NCI-H1048 (cell line): Measurements from ENCODE around the gene FRMPD2.
A peak's percentile ranks its signal among the peaks of the same experiment; 100 is the strongest.

Source experiments
- DNase-seq: peaks from one replicate; lab custom pipeline; 2025; lab: John Stamatoyannopoulos, UW

Gene FRMPD2

GRCh38 chr10:48274636-48275035, at the start of gene FRMPD2:
Gene FRMPD2, minus strand, starts transcription at chr10:48274696. Its CDS starts 129 bp downstream, at chr10:48274567.
- DNase-seq: no peak

- no peak for DNase-seq
Observed at GRCh38 chr10:48322017-48322416, 47.5 kb upstream of the FRMPD2 start.

- DNase-seq: no peak
Observed at GRCh38 chr10:48317321-48317990, 43.0 kb upstream of the FRMPD2 start.

- DNase-seq: no peak
Observed at GRCh38 chr10:48316236-48316635, 41.7 kb upstream of the FRMPD2 start.

GRCh38 chr10:48314107-48314506, 39.6 kb upstream of the FRMPD2 start:
- no peak for DNase-seq

GRCh38 chr10:48309711-48310226, 35.3 kb upstream of the FRMPD2 start:
- DNase-seq: no peak

GRCh38 chr10:48307711-48308018, 33.2 kb upstream of the FRMPD2 start:
- no peak for DNase-seq

- peak; percentile 15 for DNase-seq
Observed at GRCh38 chr10:48306870-48307710, 32.6 kb upstream of the FRMPD2 start.

GRCh38 chr10:48306265-48306869, 31.9 kb upstream of the FRMPD2 start, which contains the start of gene MAPK8:
Gene MAPK8, plus strand, starts transcription at chr10:48306677. Its CDS starts 94,984 bp downstream, at chr10:48401661.
- DNase-seq: peak; percentile 66

GRCh38 chr10:48305905-48306264, 31.4 kb upstream of the FRMPD2 start:
- DNase-seq: no peak

- no peak for DNase-seq
Observed at GRCh38 chr10:48302515-48303476, 28.3 kb upstream of the FRMPD2 start.

GRCh38 chr10:48300556-48300955, 26.1 kb upstream of the FRMPD2 start:
- no peak for DNase-seq

GRCh38 chr10:48299692-48300091, 25.2 kb upstream of the FRMPD2 start:
- no peak for DNase-seq

GRCh38 chr10:48299066-48299465, 24.6 kb upstream of the FRMPD2 start:
- no peak for DNase-seq

- DNase-seq: no peak
Observed at GRCh38 chr10:48296576-48297098, 22.1 kb upstream of the FRMPD2 start.

GRCh38 chr10:48294431-48294830, 19.9 kb upstream of the FRMPD2 start:
- DNase-seq: no peak

- no peak for DNase-seq
Observed at GRCh38 chr10:48292616-48293015, 18.1 kb upstream of the FRMPD2 start.

GRCh38 chr10:48291190-48291589, 16.7 kb upstream of the FRMPD2 start:
- no peak for DNase-seq

- DNase-seq: no peak
Observed at GRCh38 chr10:48290286-48290685, 15.8 kb upstream of the FRMPD2 start.

GRCh38 chr10:48289501-48290238, 15.2 kb upstream of the FRMPD2 start:
- peak; percentile 20 for DNase-seq

- DNase-seq: no peak
Observed at GRCh38 chr10:48288661-48289060, 14.2 kb upstream of the FRMPD2 start.
